ENCODE results near the gene GMIP. TPM values are rescaled to one million over a fixed set of nuclear protein-coding genes. Genes with fewer than 3 reads are reported as not detected.
"Not testable (repeated sequence)": the region's sequence is repeated elsewhere in the genome, so short reads cannot be mapped to it uniquely, and the experiment has no call there.

The GMIP gene
- polyA plus RNA-seq, 1 experiment: 4.4 TPM

DNA sequence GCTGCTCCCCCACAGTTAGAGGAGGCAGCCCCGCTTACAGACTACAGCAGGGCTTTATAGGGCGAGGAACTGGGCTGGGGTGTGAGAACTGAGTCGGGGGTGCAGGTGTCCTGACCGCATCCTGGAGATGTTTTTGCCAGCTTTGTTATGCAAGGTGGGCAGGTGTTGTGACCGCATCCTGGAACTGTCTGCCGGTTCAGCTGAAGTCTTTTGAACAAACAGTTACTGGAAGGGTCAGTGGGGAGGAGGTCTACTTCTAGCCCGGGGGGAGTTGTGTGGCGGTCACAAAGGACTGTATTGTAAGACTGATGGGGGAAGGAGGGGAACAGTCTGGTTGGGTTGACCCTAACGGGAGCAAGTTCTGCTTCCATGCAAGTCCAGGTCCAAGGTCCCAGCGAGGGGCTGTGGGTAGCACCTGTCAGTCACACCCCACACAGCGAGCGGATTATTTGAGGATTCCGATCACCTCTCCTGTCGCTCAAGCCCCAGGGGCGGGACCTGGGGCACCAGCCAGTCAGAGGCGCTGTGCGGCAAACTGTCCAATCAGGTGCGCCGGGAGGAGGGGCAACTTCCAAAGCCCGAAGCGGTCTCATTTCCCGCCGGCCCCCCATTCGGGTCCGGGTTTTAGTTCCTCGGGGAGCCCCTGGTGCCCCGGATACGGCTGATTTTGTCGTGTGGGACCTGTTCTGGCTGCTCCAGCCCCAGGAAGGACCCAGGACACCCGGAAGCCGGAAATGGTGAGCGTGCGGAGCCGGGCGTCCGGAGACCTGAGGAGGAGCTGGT, 25.0 kb upstream of the GMIP start, which contains the start of gene ZNF101:
Gene ZNF101, plus strand, starts transcription at position 610 of the 783 bp plus-strand sequence. Its CDS starts 125 bp downstream, at position 735.
- TF ChIP-seq, protein P1, sequence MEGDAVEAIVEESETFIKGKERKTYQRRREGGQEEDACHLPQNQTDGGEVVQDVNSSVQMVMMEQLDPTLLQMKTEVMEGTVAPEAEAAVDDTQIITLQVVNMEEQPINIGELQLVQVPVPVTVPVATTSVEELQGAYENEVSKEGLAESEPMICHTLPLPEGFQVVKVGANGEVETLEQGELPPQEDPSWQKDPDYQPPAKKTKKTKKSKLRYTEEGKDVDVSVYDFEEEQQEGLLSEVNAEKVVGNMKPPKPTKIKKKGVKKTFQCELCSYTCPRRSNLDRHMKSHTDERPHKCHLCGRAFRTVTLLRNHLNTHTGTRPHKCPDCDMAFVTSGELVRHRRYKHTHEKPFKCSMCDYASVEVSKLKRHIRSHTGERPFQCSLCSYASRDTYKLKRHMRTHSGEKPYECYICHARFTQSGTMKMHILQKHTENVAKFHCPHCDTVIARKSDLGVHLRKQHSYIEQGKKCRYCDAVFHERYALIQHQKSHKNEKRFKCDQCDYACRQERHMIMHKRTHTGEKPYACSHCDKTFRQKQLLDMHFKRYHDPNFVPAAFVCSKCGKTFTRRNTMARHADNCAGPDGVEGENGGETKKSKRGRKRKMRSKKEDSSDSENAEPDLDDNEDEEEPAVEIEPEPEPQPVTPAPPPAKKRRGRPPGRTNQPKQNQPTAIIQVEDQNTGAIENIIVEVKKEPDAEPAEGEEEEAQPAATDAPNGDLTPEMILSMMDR (IDR thresholded peaks at IDR 0.05; ENCODE audit: insufficient read depth, low read depth, low read length): no peak
- ChIA-PET CTCF (interaction anchor here (2.2 kb wide), 1 partner anchor 292 kb away, joined by 8 read pairs; no protein-coding TSS in a partner anchor), POLR2A (no interaction called here)
- peak; percentile 59 for DNase-seq (ENCODE audit: low read depth)
- peak within 1 kb of the TSS; percentile 89 for H3K4me3 ChIP-seq (ENCODE audit: low read depth, low read length)
- no peaks in the 10 kb centered on the region for H3K36me3 ChIP-seq (ENCODE audit: control insufficient read depth, insufficient read depth, low read length)
- H3K27me3 ChIP-seq (ENCODE audit: control insufficient read depth, insufficient read depth, low read length): no peaks in the 10 kb centered on the region

DNA sequence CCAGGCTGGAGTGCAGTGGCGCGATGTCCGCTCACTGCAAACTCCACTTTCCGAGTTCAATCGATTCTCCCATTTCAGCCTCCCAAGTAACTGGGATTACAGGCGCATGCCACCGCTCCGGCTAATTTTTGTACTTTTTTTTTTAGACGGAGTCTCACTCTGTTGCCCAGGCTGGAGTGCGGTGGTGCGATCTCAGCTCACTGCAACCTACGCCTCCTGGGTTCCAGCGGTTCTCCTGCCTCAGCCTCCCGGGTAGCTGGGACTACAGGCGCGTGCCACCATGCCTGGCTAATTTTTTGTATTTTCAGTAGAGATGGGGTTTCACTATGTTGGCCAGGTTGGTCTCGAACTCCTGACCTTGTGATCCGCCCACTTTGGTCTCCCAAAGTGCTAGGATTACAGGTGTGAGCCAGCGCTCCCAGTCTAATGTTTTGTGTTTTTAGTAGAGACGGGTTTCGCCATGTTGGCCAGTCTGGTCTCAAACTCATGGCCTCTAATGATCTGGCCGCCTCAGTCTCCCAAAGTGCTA, 22.0 kb upstream of the GMIP start:
- H3K4me3 ChIP-seq (ENCODE audit: low read depth, low read length); H3K36me3 ChIP-seq (ENCODE audit: control insufficient read depth, insufficient read depth, low read length); CTCF ChIA-PET; H3K27me3 ChIP-seq (ENCODE audit: control insufficient read depth, insufficient read depth, low read length); DNase-seq (ENCODE audit: low read depth); POLR2A ChIA-PET: not testable (repeated sequence)

DNA sequence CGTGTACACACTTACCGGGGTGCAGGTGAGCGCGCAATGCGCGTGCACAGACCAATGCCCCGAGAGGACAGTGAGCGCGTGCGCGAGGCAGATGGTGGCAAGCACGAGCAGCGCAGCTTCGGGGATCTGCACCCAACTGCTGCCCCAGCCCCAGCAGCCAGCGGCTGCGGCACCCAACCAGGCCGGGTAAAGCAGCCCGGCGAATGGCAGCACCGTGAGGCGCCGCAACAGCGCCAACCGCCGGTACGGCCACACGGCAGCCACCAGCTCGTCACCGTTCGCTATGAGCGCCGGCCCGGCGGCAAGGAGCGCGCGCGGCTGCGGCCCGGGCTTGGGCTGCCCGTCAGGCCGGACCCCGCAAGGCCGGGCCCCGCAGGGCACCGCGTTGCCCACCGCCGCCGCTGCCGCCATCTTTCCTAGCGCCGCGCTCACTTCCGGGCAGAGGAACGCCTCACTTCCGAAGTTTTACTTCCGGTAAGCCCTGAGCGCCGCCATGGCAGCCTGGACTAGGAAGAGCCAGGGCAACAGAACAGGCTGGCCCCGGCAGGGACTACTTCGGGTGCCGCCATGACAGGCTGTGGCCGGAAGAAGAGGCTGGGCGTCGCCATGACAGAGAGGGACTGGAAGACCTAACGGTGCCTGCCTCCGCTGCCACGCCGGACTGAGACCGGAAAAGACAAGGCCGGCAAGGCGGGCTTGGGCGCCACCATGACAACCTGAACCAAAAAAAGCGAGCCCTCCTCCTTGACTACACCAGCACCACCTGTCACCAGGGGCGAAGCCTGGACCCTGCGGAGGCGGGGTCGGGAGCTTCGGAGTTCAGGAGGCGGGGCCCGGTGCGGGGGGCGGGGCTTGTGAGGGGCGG, 20.0 kb upstream of the GMIP start, which contains the start of gene ATP13A1:
Gene ATP13A1, minus strand, starts transcription at position 421 of the 865 bp plus-strand sequence. Its CDS starts 10 bp downstream, at position 411.
- Histone ChIP-seq H3K4me3 (ENCODE audit: low read depth, low read length) (peak within 1 kb of the TSS; percentile 88), H3K27me3 (ENCODE audit: control insufficient read depth, insufficient read depth, low read length) (no peaks in the 10 kb centered on the region), H3K36me3 (ENCODE audit: control insufficient read depth, insufficient read depth, low read length) (peaks cover 7% of the 10 kb centered on the region)
- DNase-seq (ENCODE audit: low read depth): peak; percentile 88
- CTCF ChIA-PET: no interaction called here
- TF ChIP-seq, protein P1 (IDR thresholded peaks at IDR 0.05; ENCODE audit: insufficient read depth, low read depth, low read length): 0 out of 2 replicates have a peak, but pooled peaks have one; percentile 23
- POLR2A ChIA-PET: interaction anchor here (0.5 to 0.6 kb wide), 3 partner anchors 103 to 474 kb away, joined by 3 to 4 read pairs (median 4); no protein-coding TSS in a partner anchor

DNA sequence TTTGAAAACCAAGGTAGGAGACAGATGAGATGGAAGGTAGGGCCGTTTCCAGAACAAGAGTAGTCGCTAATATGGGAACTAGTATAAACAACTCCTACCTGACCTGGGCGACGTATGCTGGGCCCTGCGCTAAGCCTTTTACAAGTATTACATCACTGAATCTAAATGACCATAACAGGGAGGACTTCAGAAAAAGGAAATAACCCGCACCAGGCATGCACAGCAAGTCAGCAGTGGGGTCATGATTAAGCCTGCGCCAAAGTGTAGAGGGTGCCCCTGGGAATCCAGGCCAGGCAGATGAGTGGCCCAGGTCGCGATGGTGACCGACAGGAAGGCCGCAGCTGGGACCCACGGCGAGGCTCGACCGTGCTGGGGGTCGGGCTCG, 19.4 kb upstream of the GMIP start:
- H3K4me3 ChIP-seq (ENCODE audit: low read depth, low read length): peak overlapping the region; percentile 88
- peaks cover 9% of the 10 kb centered on the region for H3K36me3 ChIP-seq (ENCODE audit: control insufficient read depth, insufficient read depth, low read length)
- TF ChIP-seq, protein P1 (IDR thresholded peaks at IDR 0.05; ENCODE audit: insufficient read depth, low read depth, low read length): no peak
- H3K27me3 ChIP-seq (ENCODE audit: control insufficient read depth, insufficient read depth, low read length): no peaks in the 10 kb centered on the region
- DNase-seq (ENCODE audit: low read depth): no peak
- ChIA-PET CTCF (no interaction called here), POLR2A (interaction anchor here (0.6 kb wide), 1 partner anchor 103 kb away, joined by 3 read pairs; no protein-coding TSS in a partner anchor)

DNA sequence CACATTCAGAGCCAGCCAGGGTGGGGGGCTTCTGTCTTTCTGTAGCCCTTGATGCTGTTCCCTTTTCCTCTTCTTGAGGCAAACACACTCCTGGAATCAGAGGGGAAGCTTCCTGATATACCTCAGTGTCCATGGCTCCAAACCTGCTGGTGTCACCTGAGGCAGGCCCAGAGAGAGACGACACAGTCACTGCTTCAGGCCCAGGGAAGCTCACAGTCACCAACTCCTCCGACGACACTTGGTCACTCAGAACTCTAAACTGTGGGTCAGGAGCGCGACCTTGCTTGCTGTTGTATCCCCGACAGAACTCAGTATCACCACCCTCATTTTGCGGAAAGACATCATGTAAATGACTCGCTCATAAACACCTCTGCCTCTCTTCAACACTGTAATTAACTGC, 18.9 kb upstream of the GMIP start:
- ChIA-PET CTCF (interaction anchor here (1.3 kb wide), 1 partner anchor 133 kb away, joined by 3 read pairs; no protein-coding TSS in a partner anchor), POLR2A (no interaction called here)
- no peaks in the 10 kb centered on the region for H3K27me3 ChIP-seq (ENCODE audit: control insufficient read depth, insufficient read depth, low read length)
- H3K36me3 ChIP-seq (ENCODE audit: control insufficient read depth, insufficient read depth, low read length): peaks cover 13% of the 10 kb centered on the region
- H3K4me3 ChIP-seq (ENCODE audit: low read depth, low read length): peak overlapping the region; percentile 88; the same call in 1 of the 2 replicates
- TF ChIP-seq, protein P1 (IDR thresholded peaks at IDR 0.05; ENCODE audit: insufficient read depth, low read depth, low read length): no peak
- DNase-seq (ENCODE audit: low read depth): no peak
